Gastrocnemius medialis (tissue), 4 donors: ENCODE measurements around the gene ZNF524. TPM values are rescaled to one million over a fixed set of nuclear protein-coding genes. Genes with fewer than 3 reads are reported as not detected.

Source experiments
- ATAC-seq, 2 donors: fragments of 150-250 bp; one replicate each; pipeline ENCODE4 v1.9.1; 2016
- DNase-seq, 2 donors: peaks; one replicate each; pipeline ENCODE4 v3.0.0-alpha.2; 2019
- H3K27ac ChIP-seq, 4 donors: fragments of 200-600 bp; sonication (generic); 1 replicate in 1 of 4; 2 replicates in 3 of 4; pipeline ENCODE4 v1.5.1; 2016 to 2018; ENCODE audit warnings: mild to moderate bottlenecking in 2 of 4, moderate library complexity in 1 of 4
- H3K27me3 ChIP-seq, 3 donors: fragments of 200-600 bp; sonication (generic) in 2 of 3; 1 replicate in 1 of 3; 2 replicates in 2 of 3; pipeline versions ENCODE4 v1.5.1 to v1.6.0; 2016 to 2019; ENCODE audit warnings: mild to moderate bottlenecking in 1 of 3, moderate library complexity in 1 of 3
- H3K36me3 ChIP-seq, 2 donors: fragments of 200-600 bp; sonication (generic) in 1 of 2; one replicate each; pipeline ENCODE4 v1.5.1; 2017 to 2018
- H3K4me1 ChIP-seq, 2 donors: fragments of 200-600 bp; sonication (generic) in 1 of 2; one replicate each; pipeline ENCODE4 v1.5.1; 2016 to 2017; ENCODE audit warnings: mild to moderate bottlenecking in 2 of 2
- H3K4me3 ChIP-seq, 4 donors: fragments of 200-600 bp; sonication (generic) in 3 of 4; 1 replicate in 1 of 4; 2 replicates in 3 of 4; pipeline ENCODE4 v1.5.1; 2016 to 2019; ENCODE audit warnings: mild to moderate bottlenecking in 2 of 4
- H3K9me3 ChIP-seq, 3 donors: fragments of 200-600 bp; sonication (generic) in 2 of 3; 1 replicate in 1 of 3; 2 replicates in 2 of 3; pipeline ENCODE4 v1.5.1; 2016 to 2019
- POLR2A ChIP-seq, 2 donors: fragments of 450-650 bp; IDR thresholded peaks; one replicate each; pipeline ENCODE4 v1.6.1; 2017; ENCODE audit warnings: antibody characterized with exemption in 2 of 2, mild to moderate bottlenecking in 2 of 2, moderate library complexity in 2 of 2
- in situ Hi-C, 4 donors: fragments of 200-750 bp; cut with MboI; loops; one replicate each; pipeline versions ENCODE4 v1.15.0 to v1.8.0; 2017; ENCODE audit warnings: low sequenced_read_pairs in 4 of 4
- intact Hi-C: fragments of 100-400 bp; cut with DNase I; formaldehyde crosslinking; loops from one replicate; pipeline ENCODE4 v1.15.1; 2023; ENCODE audit warnings: low total_unique reads
- total RNA-seq, 4 donors: library from RNA; depleted of rRNA; stranded (reverse); fragments of >200 nt; gene quantifications; one replicate each; pipeline versions ENCODE4 v1.1.0 to v1.2.3, GENCODE V29; 2016
- TF ChIP-seq, protein P1 (sequence below), 5 experiments: fragments of 450-650 bp in 3 of 5; fragments of 200-600 bp in 2 of 5; sonication (generic) in 2 of 5; IDR thresholded peaks in 4 of 5; conservative IDR thresholded peaks in 1 of 5; 1 replicate in 4 of 5; 2 replicates in 1 of 5; pipeline ENCODE4 v1.5.1; 2016 to 2019; ENCODE audit warnings: antibody characterized with exemption in 5 of 5, mild to moderate bottlenecking in 3 of 5, moderate library complexity in 3 of 5

ZNF524 gene
- total RNA-seq, 4 donors from 2014 or later, result 35.6 to 61.7 (median 47.0) TPM

DNA sequence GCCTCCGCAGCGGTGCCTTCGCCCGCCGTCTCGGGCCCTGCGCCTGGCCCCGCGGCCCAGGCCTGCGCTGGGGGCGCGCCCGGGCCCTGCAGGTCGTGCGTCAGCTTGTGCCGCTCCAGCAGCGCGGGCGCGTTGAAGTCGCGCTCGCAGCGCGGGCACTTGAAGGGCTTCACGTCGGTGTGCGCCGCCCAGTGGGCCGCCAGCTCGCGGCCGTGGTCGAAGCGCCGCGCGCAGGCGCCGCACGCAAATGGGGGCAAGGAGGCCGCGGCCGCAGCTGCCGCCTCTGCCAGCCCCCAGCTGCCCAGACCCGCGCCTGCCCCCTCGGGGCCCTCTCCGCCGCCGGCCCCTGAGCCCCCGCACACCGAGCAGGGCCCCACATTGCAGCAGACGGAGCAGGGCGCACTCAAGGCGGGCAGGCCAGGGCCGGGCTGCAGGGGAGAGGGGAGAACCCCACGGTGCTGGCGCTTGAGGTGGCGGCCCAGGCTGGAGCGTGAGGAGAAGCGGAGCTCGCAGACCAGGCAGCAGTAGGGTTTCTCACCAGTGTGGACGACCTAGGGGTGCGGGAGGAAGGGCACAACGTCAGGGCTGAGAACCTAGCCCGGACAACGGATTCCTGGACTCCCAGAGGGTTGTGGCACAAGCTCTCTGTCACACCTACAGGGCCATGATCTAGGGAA lies 6.9 kb upstream of the ZNF524 start:
- Histone ChIP-seq H3K4me3 (no peak overlapping the region), H3K27ac (peak overlapping the region in 3 of 4 donors; percentile 42 to 100 (median 44))
- no peak for DNase-seq

GRCh38 chr19:55594996-55595545 lies 5.0 kb upstream of the ZNF524 start:
- peaks cover 7 to 14% of the 10 kb centered on the region in 2 donors for H3K4me1 ChIP-seq
- H3K9me3 ChIP-seq, result no peaks in the 10 kb centered on the region
- H3K27me3 ChIP-seq, result no peaks in the 10 kb centered on the region
- TF ChIP-seq, protein P1, sequence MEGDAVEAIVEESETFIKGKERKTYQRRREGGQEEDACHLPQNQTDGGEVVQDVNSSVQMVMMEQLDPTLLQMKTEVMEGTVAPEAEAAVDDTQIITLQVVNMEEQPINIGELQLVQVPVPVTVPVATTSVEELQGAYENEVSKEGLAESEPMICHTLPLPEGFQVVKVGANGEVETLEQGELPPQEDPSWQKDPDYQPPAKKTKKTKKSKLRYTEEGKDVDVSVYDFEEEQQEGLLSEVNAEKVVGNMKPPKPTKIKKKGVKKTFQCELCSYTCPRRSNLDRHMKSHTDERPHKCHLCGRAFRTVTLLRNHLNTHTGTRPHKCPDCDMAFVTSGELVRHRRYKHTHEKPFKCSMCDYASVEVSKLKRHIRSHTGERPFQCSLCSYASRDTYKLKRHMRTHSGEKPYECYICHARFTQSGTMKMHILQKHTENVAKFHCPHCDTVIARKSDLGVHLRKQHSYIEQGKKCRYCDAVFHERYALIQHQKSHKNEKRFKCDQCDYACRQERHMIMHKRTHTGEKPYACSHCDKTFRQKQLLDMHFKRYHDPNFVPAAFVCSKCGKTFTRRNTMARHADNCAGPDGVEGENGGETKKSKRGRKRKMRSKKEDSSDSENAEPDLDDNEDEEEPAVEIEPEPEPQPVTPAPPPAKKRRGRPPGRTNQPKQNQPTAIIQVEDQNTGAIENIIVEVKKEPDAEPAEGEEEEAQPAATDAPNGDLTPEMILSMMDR (IDR thresholded peaks at IDR 0.05 in 4 of 5, conservative IDR thresholded peaks at IDR 0.05 in 1 of 5), result no peak
- TF ChIP-seq POLR2A (IDR thresholded peaks at IDR 0.05), result no peak
- in situ Hi-C loops, result loop anchor here in 1 of 4 donors (5.0 kb wide), 1 partner anchor 48 kb away; the partner anchor contains the start of gene SBK3
- H3K27ac ChIP-seq, result peak overlapping the region; percentile 78 to 100 (median 98)
- intact Hi-C loops, result loop anchor here (5.0 kb wide), 3 partner anchors 33 to 448 kb away; partner anchors contain the start of gene TNNT1
- peak; percentile 31 to 36 for ATAC-seq
- H3K4me3 ChIP-seq, result no peak overlapping the region
- peak; percentile 74 for DNase-seq
- peaks cover 0 to 16% of the 10 kb centered on the region in 2 donors for H3K36me3 ChIP-seq

More for the DNA sequence above, 6.9 kb upstream of the ZNF524 start:
- in situ Hi-C loops (no loop called here), intact Hi-C loops (no loop called here)
- Histone ChIP-seq H3K9me3 (no peaks in the 10 kb centered on the region), H3K27me3 (no peaks in the 10 kb centered on the region), H3K4me1 (peaks cover 7 to 14% of the 10 kb centered on the region in 2 donors), H3K36me3 (peaks cover 0 to 16% of the 10 kb centered on the region in 2 donors)
- no peak for ATAC-seq
- TF ChIP-seq POLR2A (IDR thresholded peaks at IDR 0.05), result no peak
- TF ChIP-seq, protein P1 (IDR thresholded peaks at IDR 0.05 in 4 of 5, conservative IDR thresholded peaks at IDR 0.05 in 1 of 5), result no peak

GRCh38 chr19:55596304-55596703 lies 3.8 kb upstream of the ZNF524 start:
- H3K36me3 ChIP-seq, result peaks cover 0 to 16% of the 10 kb centered on the region in 2 donors
- H3K27me3 ChIP-seq, result no peaks in the 10 kb centered on the region
- no peak overlapping the region for H3K4me3 ChIP-seq
- no peak for DNase-seq
- intact Hi-C loops, result loop anchor here (5.0 kb wide), 3 partner anchors 34 to 449 kb away; partner anchors contain the start of gene TNNT1
- in situ Hi-C loops, result loop anchor here in 1 of 4 donors (5.0 kb wide), 1 partner anchor 49 kb away; the partner anchor contains the start of gene SBK3
- H3K4me1 ChIP-seq, result peaks cover 13 to 21% of the 10 kb centered on the region in 2 donors
- no peaks in the 10 kb centered on the region for H3K9me3 ChIP-seq
- TF ChIP-seq, protein P1 (IDR thresholded peaks at IDR 0.05 in 4 of 5, conservative IDR thresholded peaks at IDR 0.05 in 1 of 5), result no peak
- TF ChIP-seq POLR2A (IDR thresholded peaks at IDR 0.05), result no peak
- no peak for ATAC-seq
- H3K27ac ChIP-seq, result peak overlapping the region; percentile 78 to 100 (median 98)

- no peaks in the 10 kb centered on the region for H3K27me3 ChIP-seq
- DNase-seq (no peak), ATAC-seq (no peak)
- H3K4me3 ChIP-seq, result no peak overlapping the region
- peak overlapping the region in 3 of 4 donors; percentile 97 to 100 (median 100) for H3K27ac ChIP-seq
- in situ Hi-C loops, result loop anchor here in 1 of 4 donors (5.0 kb wide), 1 partner anchor 50 kb away; the partner anchor contains the start of gene SBK3
- TF ChIP-seq, protein P1 (IDR thresholded peaks at IDR 0.05 in 4 of 5, conservative IDR thresholded peaks at IDR 0.05 in 1 of 5), result no peak
- TF ChIP-seq POLR2A (IDR thresholded peaks at IDR 0.05), result no peak
- no peaks in the 10 kb centered on the region for H3K9me3 ChIP-seq
- peaks cover 13 to 23% of the 10 kb centered on the region in 2 donors for H3K4me1 ChIP-seq
- intact Hi-C loops, result loop anchor here (5.0 kb wide), 3 partner anchors 35 to 450 kb away; partner anchors contain the start of gene TNNT1
- peaks cover 0 to 10% of the 10 kb centered on the region in 2 donors for H3K36me3 ChIP-seq
Observed at GRCh38 chr19:55597501-55597921, 2.6 kb upstream of the ZNF524 start.
